IMR-90 (cell line): ENCODE data around the gene CTAGE1. TPM values are rescaled to one million over a fixed set of nuclear protein-coding genes. Genes with fewer than 3 reads are reported as not detected.

Experiments
- ATAC-seq: fragments of 200-7000 bp; cut with Tn5 transposase; 2 replicates; pipeline ENCODE4 v1.9.1; 2020; ENCODE audit warnings: low read depth, mild to moderate bottlenecking, moderate library complexity
- BruUV-seq: library from RNA; stranded (reverse); fragments of 400-500 nt; replicated peaks from 2 replicates; lab custom pipeline; 2021; lab: Mats Ljungman, UMichigan
- CTCF ChIA-PET: fragments of 300-600 bp; formaldehyde crosslinking; extraction: SDS; loops from one replicate; lab custom pipeline; 2021; ENCODE audit warnings: antibody characterized with exemption; lab: Yijun Ruan, JAX
- POLR2A ChIA-PET: fragments of 300-600 bp; sonication (Branson Sonifier 250); formaldehyde crosslinking; loops from one replicate; lab custom pipeline; 2022; ENCODE audit warnings: antibody characterized with exemption; ENCODE audit not compliant: unreplicated experiment; lab: Charles Lee
- DNase-seq: peaks from one replicate; pipeline ENCODE4 v3.0.0; 2013
- H2AFZ ChIP-seq: replicated peaks from 2 replicates; pipeline ENCODE3; 2013; ENCODE audit warnings: low read length, mild to moderate bottlenecking; ENCODE audit not compliant: poor library complexity
- H2AK5ac ChIP-seq: 2 replicates; pipeline ENCODE4 v1.6.1; 2013; ENCODE audit warnings: low read depth, low read length, inconsistent platforms
- H2AK9ac ChIP-seq: replicated peaks from 2 replicates; pipeline ENCODE3; 2013; ENCODE audit warnings: mild to moderate bottlenecking, low read depth, low read length, moderate library complexity; ENCODE audit not compliant: poor library complexity
- H2BK120ac ChIP-seq: 2 replicates; pipeline ENCODE4 v1.6.1; 2013; ENCODE audit warnings: low read depth, low read length, inconsistent platforms
- H2BK15ac ChIP-seq: 3 replicates; pipeline ENCODE4 v1.6.1; 2013; ENCODE audit warnings: low read depth, low read length, inconsistent platforms
- H2BK20ac ChIP-seq: 2 replicates; pipeline ENCODE4 v1.6.1; 2013; ENCODE audit warnings: low read depth, mild to moderate bottlenecking, inconsistent platforms, low read length, moderate library complexity
- H2BK5ac ChIP-seq: 2 replicates; pipeline ENCODE4 v1.6.1; 2013; ENCODE audit warnings: mild to moderate bottlenecking, low read depth, low read length, inconsistent platforms; ENCODE audit not compliant: poor library complexity, severe bottlenecking
- H3K14ac ChIP-seq: replicated peaks from 2 replicates; pipeline ENCODE4 v1.6.1; 2013; ENCODE audit warnings: low read depth, low read length, inconsistent platforms
- H3K18ac ChIP-seq: 2 replicates; pipeline ENCODE4 v1.6.1; 2013; ENCODE audit warnings: low read depth, low read length, control low read depth
- H3K23ac ChIP-seq: 2 replicates; pipeline ENCODE4 v1.6.1; 2013; ENCODE audit warnings: low read depth, low read length, inconsistent platforms
- H3K27ac ChIP-seq: 2 replicates; pipeline ENCODE4 v1.5.1; 2013; ENCODE audit warnings: mild to moderate bottlenecking, control low read depth, low read length; ENCODE audit not compliant: insufficient read depth
- H3K27me3 ChIP-seq: 2 replicates; pipeline ENCODE4 v1.6.1; 2013; ENCODE audit warnings: low read length; ENCODE audit not compliant: control insufficient read depth, insufficient read depth
- H3K36me3 ChIP-seq: 2 replicates; pipeline ENCODE4 v1.6.1; 2013; ENCODE audit warnings: low read length, mixed read lengths; ENCODE audit not compliant: control insufficient read depth, insufficient read depth
- H3K4ac ChIP-seq: 2 replicates; pipeline ENCODE4 v1.6.1; 2013; ENCODE audit warnings: low read depth, low read length, inconsistent platforms
- H3K4me1 ChIP-seq: 2 replicates; pipeline ENCODE4 v1.6.1; 2013; ENCODE audit warnings: low read length, mixed read lengths; ENCODE audit not compliant: control insufficient read depth, insufficient read depth
- H3K4me2 ChIP-seq: 2 replicates; pipeline ENCODE4 v1.6.1; 2013; ENCODE audit warnings: low read depth, mild to moderate bottlenecking, control low read depth, low read length, moderate library complexity
- H3K4me3 ChIP-seq: 2 replicates; pipeline ENCODE4 v1.5.1; 2013; ENCODE audit warnings: low read depth, mild to moderate bottlenecking, control low read depth, low read length, moderate library complexity; ENCODE audit not compliant: insufficient read depth
- H3K56ac ChIP-seq: 2 replicates; pipeline ENCODE4 v1.6.1; 2013; ENCODE audit warnings: low read length, inconsistent platforms; ENCODE audit not compliant: insufficient read depth; ENCODE audit errors: extremely low read depth
- H3K79me1 ChIP-seq, 2 experiments: 2 replicates each; pipeline ENCODE4 v1.6.1; 2013; ENCODE audit warnings: low read length in 2 of 2, inconsistent platforms in 1 of 2, low read depth in 1 of 2
- H3K9ac ChIP-seq: 2 replicates; pipeline ENCODE4 v1.6.1; 2013; ENCODE audit warnings: low read depth, low read length, control low read depth
- H3K9me1 ChIP-seq: 2 replicates; pipeline ENCODE4 v1.6.1; 2013; ENCODE audit warnings: low read length, inconsistent platforms; ENCODE audit not compliant: insufficient read depth
- H3K9me3 ChIP-seq: 2 replicates; pipeline ENCODE4 v1.6.1; 2013; ENCODE audit warnings: low read length; ENCODE audit not compliant: control insufficient read depth, insufficient read depth
- H4K20me1 ChIP-seq: 2 replicates; pipeline ENCODE4 v1.6.1; 2013; ENCODE audit warnings: low read length, inconsistent platforms; ENCODE audit not compliant: insufficient read depth
- H4K5ac ChIP-seq: 2 replicates; pipeline ENCODE4 v1.6.1; 2013; ENCODE audit warnings: mild to moderate bottlenecking, low read depth, low read length, control low read depth
- H4K8ac ChIP-seq, 2 experiments: 2 replicates each; pipeline ENCODE4 v1.6.1; 2013; ENCODE audit warnings: low read depth in 2 of 2, low read length in 2 of 2, control low read depth in 1 of 2, inconsistent platforms in 1 of 2
- H4K91ac ChIP-seq: 2 replicates; pipeline ENCODE4 v1.6.1; 2013; ENCODE audit warnings: low read depth, low read length, inconsistent platforms; ENCODE audit not compliant: insufficient read depth
- CTCF ChIP-seq: conservative IDR thresholded peaks from 2 replicates; pipeline ENCODE4 v1.5.1; 2012; ENCODE audit warnings: mild to moderate bottlenecking, low read depth, low read length, improper control_type of control experiment
- WGBS, 2 experiments: methylation state at CpG; one replicate each; pipeline versions ENCODE4 v1.1.5 to v1.1.7; 2013; ENCODE audit warnings: missing lambda C conversion rate in 2 of 2; ENCODE audit not compliant: insufficient read length in 1 of 2; ENCODE audit errors: extremely low coverage in 2 of 2; 5-methylcytosine and 5-hydroxymethylcytosine counted together
- dilution Hi-C: fragments of 300-500 bp; cut with HindIII; formaldehyde crosslinking; loops from one replicate; pipeline ENCODE4 v1.14.3; 2018; ENCODE audit warnings: low sequenced_read_pairs; ENCODE audit not compliant: unreplicated experiment
- in situ Hi-C: fragments of 300-500 bp; cut with MboI; formaldehyde crosslinking; loops from 3 replicates; pipeline ENCODE4 v1.14.3; 2019; ENCODE audit warnings: low sequenced_read_pairs, inconsistent platforms, mixed read lengths
- intact Hi-C: fragments of 100-400 bp; cut with micrococcal nuclease; formaldehyde crosslinking; loops from 2 replicates; pipeline ENCODE4 v1.10.0; 2022
- polyA plus RNA-seq, 3 experiments: library from polyadenylated mRNA; depleted of rRNA; stranded (reverse); fragments of >200 nt; gene quantifications; 2 replicates each; pipeline ENCODE4 v1.2.3, GENCODE V29; 2012; ENCODE audit warnings: low replicate concordance in 1 of 3
- total RNA-seq: library from RNA; depleted of rRNA; stranded (reverse); fragments of >200 nt; gene quantifications from 2 replicates; pipeline ENCODE4 v1.2.3, GENCODE V29; 2012

CTAGE1 gene
- total and polyA plus RNA-seq, 2 of the 4 experiments (the other 2 are of a cell fraction), result 0.09 TPM; not detected in 1

DNA sequence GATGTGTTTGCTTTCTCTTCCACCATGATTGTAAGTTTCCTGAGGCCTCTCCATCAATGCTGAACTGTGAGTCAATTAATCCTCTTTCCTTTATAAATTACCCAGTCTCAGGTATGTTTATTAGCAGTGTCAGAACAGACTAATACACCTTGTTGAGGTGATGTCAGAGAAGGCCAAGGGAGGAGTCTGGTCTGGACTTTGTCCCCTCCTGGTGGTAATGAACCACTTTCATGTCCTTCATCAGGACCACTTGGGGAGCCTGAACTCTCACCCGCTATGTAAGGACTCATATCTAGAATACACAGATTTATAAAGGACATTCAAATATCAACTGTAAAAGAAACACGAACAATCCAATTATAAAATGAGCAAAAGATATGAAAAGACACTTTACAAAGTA lies 2.9 kb upstream of the CTAGE1 start:
- intact Hi-C loops (no loop called here), dilution Hi-C loops (no loop called here), in situ Hi-C loops (no loop called here)
- no peak overlapping the region for H3K23ac ChIP-seq
- H3K9ac ChIP-seq, result no peak overlapping the region
- no peaks in the 10 kb centered on the region for H3K79me1 ChIP-seq
- CTCF ChIA-PET, result no interaction called here
- H2AK5ac ChIP-seq, result 0 out of 2 replicates have a peak overlapping the region, but pooled peaks have one; percentile 15
- no peak overlapping the region for H2AK9ac ChIP-seq
- peak overlapping the region; percentile 71; the same call in 1 of the 2 replicates for H2BK20ac ChIP-seq
- H3K14ac ChIP-seq, result no peak overlapping the region
- H2AFZ ChIP-seq, result no peak overlapping the region
- H4K8ac ChIP-seq, result no peak overlapping the region
- H3K27me3 ChIP-seq, result no peaks in the 10 kb centered on the region
- no peak overlapping the region for H3K4me3 ChIP-seq
- H2BK120ac ChIP-seq, result 0 out of 2 replicates have a peak overlapping the region, but pooled peaks have one; percentile 32
- POLR2A ChIA-PET, result no interaction called here
- WGBS, 2 experiments, result no CpG with 5 or more reads among the region's 2 CpGs
- no peak overlapping the region for H3K27ac ChIP-seq
- H4K91ac ChIP-seq, result no peak overlapping the region
- H3K4me1 ChIP-seq, result peaks cover 10% of the 10 kb centered on the region
- 0 out of 2 replicates have a peak overlapping the region, but pooled peaks have one; percentile 21 for H3K4ac ChIP-seq
- DNase-seq (no peak), ATAC-seq (no peak)
- no peak overlapping the region for H3K56ac ChIP-seq
- no peak overlapping the region for H3K18ac ChIP-seq
- no TSS peak for BruUV-seq
- TF ChIP-seq CTCF, result no peak
- H3K4me2 ChIP-seq, result no peak overlapping the region
- peaks cover 4% of the 10 kb centered on the region for H3K9me3 ChIP-seq
- no peaks in the 10 kb centered on the region for H3K36me3 ChIP-seq
- H2BK15ac ChIP-seq, result peak overlapping the region; percentile 62; the same call in 2 of the 3 replicates
- H4K20me1 ChIP-seq, result no peaks in the 10 kb centered on the region
- H4K5ac ChIP-seq, result peak overlapping the region; percentile 24; the same call in 1 of the 2 replicates
- H2BK5ac ChIP-seq, result no peak overlapping the region
- peaks cover 8% of the 10 kb centered on the region for H3K9me1 ChIP-seq
